Measurements from ENCODE around the gene GNG8. TPM values are rescaled to one million over a fixed set of nuclear protein-coding genes. Genes with fewer than 3 reads are reported as not detected.

The GNG8 gene
- total and polyA plus RNA-seq, 2 experiments from 2014 or later, result 4.6 TPM; not detected in 1

- Histone ChIP-seq H3K4me1 (ENCODE audit: insufficient read depth) (peaks cover 20% of the 10 kb centered on the region), H3K9me2 (replicated peaks; ENCODE audit: insufficient read depth) (no peaks in the 10 kb centered on the region), H3K79me2 (no peaks in the 10 kb centered on the region), H3K4me3 (no peak overlapping the region), H3K9me3 (ENCODE audit: low read depth) (no peaks in the 10 kb centered on the region), H4K20me1 (ENCODE audit: insufficient read depth, poor library complexity, severe bottlenecking) (no peaks in the 10 kb centered on the region), H3K27ac (peak overlapping the region; percentile 75), H3K36me3 (replicated peaks; ENCODE audit: insufficient read depth, low read depth) (no peaks in the 10 kb centered on the region), H2AFZ (no peak overlapping the region), H3K4me2 (peak overlapping the region; percentile 61), H3K27me3 (no peaks in the 10 kb centered on the region)
- DNase-seq (ENCODE audit: low spot score), result no peak
- 96% methylated on average over 24 of the region's 35 CpGs for WGBS (ENCODE audit: low lambda C conversion rate, missing lambda C conversion rate)
- TF ChIP-seq EZH2 (IDR thresholded peaks at IDR 0.05; ENCODE audit: borderline replicate concordance) (no peak), CTCF (IDR thresholded peaks at IDR 0.05; ENCODE audit: poor library complexity) (no peak), EZH2phosphoT487 (IDR thresholded peaks at IDR 0.05; ENCODE audit: low read depth, severe bottlenecking, unreplicated experiment) (no peak)
Measured at GRCh38 chr19:46623915-46624502, 12.0 kb downstream of the GNG8 start.

- TF ChIP-seq CTCF (IDR thresholded peaks at IDR 0.05; ENCODE audit: poor library complexity), result no peak
- TF ChIP-seq EZH2phosphoT487 (IDR thresholded peaks at IDR 0.05; ENCODE audit: low read depth, severe bottlenecking, unreplicated experiment), result no peak
- TF ChIP-seq EZH2 (IDR thresholded peaks at IDR 0.05; ENCODE audit: borderline replicate concordance), result no peak
- no peak overlapping the region for H3K4me3 ChIP-seq
- 86% methylated on average over 7 of the region's 7 CpGs for WGBS (ENCODE audit: low lambda C conversion rate, missing lambda C conversion rate)
- no peak overlapping the region for H2AFZ ChIP-seq
- no peaks in the 10 kb centered on the region for H3K79me2 ChIP-seq
- no peak for DNase-seq (ENCODE audit: low spot score)
- H3K4me2 ChIP-seq, result no peak overlapping the region
- no peak overlapping the region for H3K27ac ChIP-seq
- H3K36me3 ChIP-seq (replicated peaks; ENCODE audit: insufficient read depth, low read depth), result no peaks in the 10 kb centered on the region
- H4K20me1 ChIP-seq (ENCODE audit: insufficient read depth, poor library complexity, severe bottlenecking), result no peaks in the 10 kb centered on the region
- H3K9me3 ChIP-seq (ENCODE audit: low read depth), result no peaks in the 10 kb centered on the region
- H3K4me1 ChIP-seq (ENCODE audit: insufficient read depth), result peaks cover 20% of the 10 kb centered on the region
- H3K27me3 ChIP-seq, result no peaks in the 10 kb centered on the region
- H3K9me2 ChIP-seq (replicated peaks; ENCODE audit: insufficient read depth), result no peaks in the 10 kb centered on the region
Measured at GRCh38 chr19:46622118-46622446, 13.9 kb downstream of the GNG8 start.

GRCh38 chr19:46621191-46622117 is 14.5 kb downstream of the GNG8 start:
- Histone ChIP-seq H3K36me3 (replicated peaks; ENCODE audit: insufficient read depth, low read depth) (no peaks in the 10 kb centered on the region), H3K4me1 (ENCODE audit: insufficient read depth) (peaks cover 20% of the 10 kb centered on the region), H3K4me2 (no peak overlapping the region), H3K27ac (peak overlapping the region; percentile 17), H3K9me2 (replicated peaks; ENCODE audit: insufficient read depth) (no peaks in the 10 kb centered on the region), H2AFZ (no peak overlapping the region), H3K27me3 (no peaks in the 10 kb centered on the region), H3K9me3 (ENCODE audit: low read depth) (no peaks in the 10 kb centered on the region), H3K79me2 (no peaks in the 10 kb centered on the region), H4K20me1 (ENCODE audit: insufficient read depth, poor library complexity, severe bottlenecking) (no peaks in the 10 kb centered on the region), H3K4me3 (no peak overlapping the region)
- TF ChIP-seq CTCF (IDR thresholded peaks at IDR 0.05; ENCODE audit: poor library complexity) (peak; percentile 11), EZH2 (IDR thresholded peaks at IDR 0.05; ENCODE audit: borderline replicate concordance) (no peak)
- DNase-seq (ENCODE audit: low spot score), result no peak
- 70% methylated on average over 32 of the region's 32 CpGs for WGBS (ENCODE audit: low lambda C conversion rate, missing lambda C conversion rate)

All from hepatocyte (in vitro differentiated cells).